ENCODE data around the gene TMIGD3.

DNA sequence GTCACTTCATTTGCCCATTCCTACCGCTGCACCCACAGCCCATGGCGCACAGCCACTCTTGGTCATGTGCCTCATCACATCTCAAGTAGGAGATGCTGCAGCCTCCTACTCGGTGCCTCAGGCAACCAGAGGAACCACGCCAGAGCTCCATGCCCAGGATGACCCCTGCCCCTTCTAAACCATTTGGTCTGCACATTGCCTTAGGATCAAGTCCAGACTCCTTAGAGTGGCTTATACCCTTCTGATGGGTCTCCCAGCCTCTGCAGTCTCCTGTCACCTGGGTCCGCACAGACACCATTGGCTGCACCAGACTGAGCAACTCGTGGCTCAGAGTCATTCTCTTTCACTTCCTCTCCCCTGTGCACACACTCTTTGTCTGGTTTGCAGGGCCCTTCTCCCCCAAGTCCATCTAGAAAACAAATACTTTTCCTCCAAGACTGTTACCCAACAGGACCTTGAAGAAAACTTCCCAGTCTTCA lies 2.2 kb upstream of the TMIGD3 start:
- TF ChIP-seq EZH2phosphoT487 (IDR thresholded peaks at IDR 0.05; ENCODE audit: borderline replicate concordance, low read length) = no peak
- TF ChIP-seq, protein P1, sequence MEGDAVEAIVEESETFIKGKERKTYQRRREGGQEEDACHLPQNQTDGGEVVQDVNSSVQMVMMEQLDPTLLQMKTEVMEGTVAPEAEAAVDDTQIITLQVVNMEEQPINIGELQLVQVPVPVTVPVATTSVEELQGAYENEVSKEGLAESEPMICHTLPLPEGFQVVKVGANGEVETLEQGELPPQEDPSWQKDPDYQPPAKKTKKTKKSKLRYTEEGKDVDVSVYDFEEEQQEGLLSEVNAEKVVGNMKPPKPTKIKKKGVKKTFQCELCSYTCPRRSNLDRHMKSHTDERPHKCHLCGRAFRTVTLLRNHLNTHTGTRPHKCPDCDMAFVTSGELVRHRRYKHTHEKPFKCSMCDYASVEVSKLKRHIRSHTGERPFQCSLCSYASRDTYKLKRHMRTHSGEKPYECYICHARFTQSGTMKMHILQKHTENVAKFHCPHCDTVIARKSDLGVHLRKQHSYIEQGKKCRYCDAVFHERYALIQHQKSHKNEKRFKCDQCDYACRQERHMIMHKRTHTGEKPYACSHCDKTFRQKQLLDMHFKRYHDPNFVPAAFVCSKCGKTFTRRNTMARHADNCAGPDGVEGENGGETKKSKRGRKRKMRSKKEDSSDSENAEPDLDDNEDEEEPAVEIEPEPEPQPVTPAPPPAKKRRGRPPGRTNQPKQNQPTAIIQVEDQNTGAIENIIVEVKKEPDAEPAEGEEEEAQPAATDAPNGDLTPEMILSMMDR (conservative IDR thresholded peaks at IDR 0.05; ENCODE audit: low read depth, low read length) = no peak
- TF ChIP-seq EZH2 (IDR thresholded peaks at IDR 0.05; ENCODE audit: low read length, unreplicated experiment) = no peak

Measured in PC-3 (cell line).